KMS-11 (cell line): ENCODE data around the gene GPR50.

ENCODE experiments used
- H2AFZ ChIP-seq: fragments of 200-600 bp; sonication (generic); 2 replicates; pipeline ENCODE4 v1.6.1; 2016; ENCODE audit warnings: antibody characterized with exemption, mixed run types, low read depth
- H3K27ac ChIP-seq: fragments of 200-600 bp; sonication (generic); 2 replicates; pipeline ENCODE4 v1.6.1; 2016; ENCODE audit warnings: mild to moderate bottlenecking, mixed run types
- H3K27me3 ChIP-seq: fragments of 200-600 bp; sonication (generic); 2 replicates; pipeline ENCODE4 v1.6.1; 2017; ENCODE audit warnings: mild to moderate bottlenecking, low read depth, mixed run types, moderate library complexity; ENCODE audit not compliant: insufficient read depth
- H3K36me3 ChIP-seq: fragments of 200-600 bp; sonication (generic); 2 replicates; pipeline ENCODE4 v1.6.1; 2017; ENCODE audit warnings: mild to moderate bottlenecking, mixed run types; ENCODE audit not compliant: insufficient read depth
- H3K4me1 ChIP-seq: fragments of 200-600 bp; sonication (generic); 2 replicates; pipeline ENCODE4 v1.6.1; 2016; ENCODE audit warnings: mild to moderate bottlenecking, low read depth, mixed run types; ENCODE audit not compliant: poor library complexity, severe bottlenecking
- H3K4me2 ChIP-seq: fragments of 200-600 bp; sonication (generic); 2 replicates; pipeline ENCODE4 v1.7.0; 2016; ENCODE audit warnings: mild to moderate bottlenecking, mixed run types
- H3K4me3 ChIP-seq: fragments of 200-600 bp; sonication (generic); IDR thresholded peaks from 2 replicates; pipeline ENCODE4 v1.6.1; 2017; ENCODE audit warnings: low read depth, low read length, mixed read lengths; ENCODE audit not compliant: insufficient read depth
- H3K79me2 ChIP-seq: fragments of 200-600 bp; sonication (generic); 2 replicates; pipeline ENCODE4 v1.6.1; 2016; ENCODE audit warnings: low read depth, mixed run types; ENCODE audit not compliant: insufficient read depth
- H3K9ac ChIP-seq: fragments of 200-600 bp; sonication (generic); 2 replicates; pipeline ENCODE4 v1.6.1; 2016; ENCODE audit warnings: mild to moderate bottlenecking, mixed run types
- H4K20me1 ChIP-seq: fragments of 200-600 bp; sonication (generic); 2 replicates; pipeline ENCODE4 v1.6.1; 2016; ENCODE audit warnings: mild to moderate bottlenecking, mixed run types; ENCODE audit not compliant: insufficient read depth
- TF ChIP-seq, protein P1 (sequence below): fragments of 200-600 bp; sonication (generic); conservative IDR thresholded peaks from 2 replicates; pipeline ENCODE4 v1.6.1; 2017; ENCODE audit warnings: low read depth, mild to moderate bottlenecking, antibody characterized with exemption, low read length, moderate library complexity, mixed read lengths

The GPR50 gene

DNA sequence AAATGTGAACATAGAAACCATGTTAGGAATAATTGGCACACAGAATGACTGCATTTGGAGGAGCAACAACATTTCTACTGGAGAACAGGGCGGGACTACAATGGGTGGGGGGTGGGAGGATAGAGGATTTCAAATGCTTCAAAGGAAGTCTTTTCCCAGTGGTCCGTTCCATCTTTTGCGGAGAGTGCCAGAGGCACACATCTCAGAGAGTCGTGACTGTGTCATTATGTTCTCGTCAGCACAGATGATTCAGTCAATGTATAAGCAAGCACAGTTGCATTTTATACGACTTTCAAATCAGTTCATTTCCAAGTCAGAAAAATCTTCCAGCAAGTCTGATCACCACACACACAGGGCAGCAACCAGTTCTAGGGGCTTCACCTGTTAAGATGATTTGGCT lies 22.7 kb upstream of the GPR50 start:
- TF ChIP-seq, protein P1, sequence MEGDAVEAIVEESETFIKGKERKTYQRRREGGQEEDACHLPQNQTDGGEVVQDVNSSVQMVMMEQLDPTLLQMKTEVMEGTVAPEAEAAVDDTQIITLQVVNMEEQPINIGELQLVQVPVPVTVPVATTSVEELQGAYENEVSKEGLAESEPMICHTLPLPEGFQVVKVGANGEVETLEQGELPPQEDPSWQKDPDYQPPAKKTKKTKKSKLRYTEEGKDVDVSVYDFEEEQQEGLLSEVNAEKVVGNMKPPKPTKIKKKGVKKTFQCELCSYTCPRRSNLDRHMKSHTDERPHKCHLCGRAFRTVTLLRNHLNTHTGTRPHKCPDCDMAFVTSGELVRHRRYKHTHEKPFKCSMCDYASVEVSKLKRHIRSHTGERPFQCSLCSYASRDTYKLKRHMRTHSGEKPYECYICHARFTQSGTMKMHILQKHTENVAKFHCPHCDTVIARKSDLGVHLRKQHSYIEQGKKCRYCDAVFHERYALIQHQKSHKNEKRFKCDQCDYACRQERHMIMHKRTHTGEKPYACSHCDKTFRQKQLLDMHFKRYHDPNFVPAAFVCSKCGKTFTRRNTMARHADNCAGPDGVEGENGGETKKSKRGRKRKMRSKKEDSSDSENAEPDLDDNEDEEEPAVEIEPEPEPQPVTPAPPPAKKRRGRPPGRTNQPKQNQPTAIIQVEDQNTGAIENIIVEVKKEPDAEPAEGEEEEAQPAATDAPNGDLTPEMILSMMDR, result no peak
- no peak overlapping the region for H3K27ac ChIP-seq
- no peaks in the 10 kb centered on the region for H3K4me1 ChIP-seq
- no peak overlapping the region for H2AFZ ChIP-seq
- H3K9ac ChIP-seq, result no peak overlapping the region
- no peaks in the 10 kb centered on the region for H3K27me3 ChIP-seq
- no peaks in the 10 kb centered on the region for H3K79me2 ChIP-seq
- H3K4me3 ChIP-seq, result no peak overlapping the region
- no peak overlapping the region for H3K4me2 ChIP-seq
- no peaks in the 10 kb centered on the region for H4K20me1 ChIP-seq
- no peaks in the 10 kb centered on the region for H3K36me3 ChIP-seq

DNA sequence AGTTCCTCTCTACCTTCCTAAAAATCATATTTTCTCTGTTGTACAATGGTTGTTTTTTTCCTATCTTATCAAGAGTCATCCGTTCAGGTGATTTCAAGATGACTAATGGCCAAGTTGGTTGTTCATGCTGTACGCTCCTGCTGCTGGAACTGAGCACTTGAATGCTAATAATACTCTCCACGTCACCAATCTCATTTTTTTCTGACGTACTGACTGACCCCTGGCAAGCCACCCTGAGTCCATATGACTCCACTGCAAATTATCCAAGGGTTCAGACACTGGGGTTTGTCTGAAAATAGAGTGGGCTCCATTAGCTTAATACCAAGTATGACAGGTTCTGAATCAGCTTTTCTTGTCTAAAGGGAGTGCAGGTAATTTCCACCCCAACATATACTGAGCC lies 21.1 kb upstream of the GPR50 start:
- TF ChIP-seq, protein P1, result no peak
- Histone ChIP-seq H2AFZ (no peak overlapping the region), H3K9ac (no peak overlapping the region), H3K79me2 (no peaks in the 10 kb centered on the region), H3K36me3 (no peaks in the 10 kb centered on the region), H3K4me3 (no peak overlapping the region), H4K20me1 (no peaks in the 10 kb centered on the region), H3K4me2 (no peak overlapping the region), H3K4me1 (no peaks in the 10 kb centered on the region), H3K27ac (no peak overlapping the region), H3K27me3 (no peaks in the 10 kb centered on the region)

DNA sequence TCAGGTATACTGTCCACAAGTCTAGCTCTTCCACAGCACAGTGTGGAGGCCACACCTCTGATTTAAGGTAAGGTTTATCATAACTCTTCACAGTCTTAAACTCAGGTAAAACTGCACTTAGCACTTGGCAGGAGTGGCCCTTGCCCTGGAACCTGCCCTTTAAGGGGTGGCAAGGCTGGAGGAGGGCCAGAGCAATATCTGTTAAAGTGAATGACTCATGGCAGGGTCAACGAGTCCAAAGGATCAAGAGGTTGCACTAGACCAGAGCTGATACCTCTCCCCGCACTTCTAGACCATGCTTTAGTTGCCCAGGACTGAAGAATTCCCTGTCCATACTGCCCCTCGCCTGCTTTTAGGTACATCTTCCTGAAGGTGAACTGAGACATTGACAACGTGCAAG lies 14.7 kb upstream of the GPR50 start:
- Histone ChIP-seq H3K4me3 (no peak overlapping the region), H4K20me1 (no peaks in the 10 kb centered on the region), H3K79me2 (no peaks in the 10 kb centered on the region), H3K9ac (no peak overlapping the region), H3K27me3 (no peaks in the 10 kb centered on the region), H3K36me3 (no peaks in the 10 kb centered on the region), H3K27ac (no peak overlapping the region), H3K4me1 (no peaks in the 10 kb centered on the region), H2AFZ (no peak overlapping the region), H3K4me2 (no peak overlapping the region)
- TF ChIP-seq, protein P1, result no peak

DNA sequence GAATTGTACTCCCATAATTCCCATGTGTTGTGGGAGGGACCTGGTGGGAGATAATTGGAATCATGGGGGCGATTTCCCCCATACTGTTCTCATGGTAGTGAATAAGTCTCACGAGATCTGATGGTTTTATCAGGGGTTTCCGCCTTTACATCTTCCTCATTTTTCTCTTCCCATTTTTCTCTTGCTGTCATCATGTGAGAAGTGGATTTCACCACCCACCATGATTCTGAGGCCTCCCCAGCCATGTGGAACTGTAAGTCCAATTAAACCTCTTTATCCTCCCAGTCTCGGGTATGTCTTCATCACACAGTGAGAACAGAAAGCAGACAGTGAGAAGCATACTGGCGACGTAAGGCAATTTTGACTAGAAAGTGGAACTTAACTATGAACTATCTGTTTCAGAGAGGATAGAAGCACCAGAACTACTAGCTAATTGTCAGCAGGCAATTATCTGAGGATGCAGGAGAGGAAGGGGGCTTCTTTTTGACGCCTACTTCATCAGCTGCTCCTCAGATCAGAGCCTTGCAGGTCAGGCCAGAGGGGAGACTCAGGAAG lies 8.5 kb upstream of the GPR50 start:
- Histone ChIP-seq H3K4me1 (no peaks in the 10 kb centered on the region), H3K36me3 (no peaks in the 10 kb centered on the region), H3K27me3 (no peaks in the 10 kb centered on the region), H3K79me2 (no peaks in the 10 kb centered on the region), H3K4me3 (no peak overlapping the region), H2AFZ (no peak overlapping the region), H3K4me2 (no peak overlapping the region), H3K27ac (no peak overlapping the region), H3K9ac (no peak overlapping the region), H4K20me1 (no peaks in the 10 kb centered on the region)
- TF ChIP-seq, protein P1, result no peak
